K562 (cell line): ENCODE data around the gene P2RY11.

Experiments used
- ATF1 ChIP-seq, 2 experiments: fragments of 450-650 bp in 1 of 2; IDR thresholded peaks; 2 replicates each; pipeline ENCODE4 v1.6.1; 2016; ENCODE audit warnings: missing compliant biosample characterization in 1 of 2, missing genetic modification characterization in 1 of 2
- CBFA2T2 ChIP-seq: fragments of 450-650 bp; conservative IDR thresholded peaks from 2 replicates; pipeline ENCODE4 v1.6.1; 2017; ENCODE audit warnings: mild to moderate bottlenecking
- DPF2 ChIP-seq: fragments of 450-650 bp; IDR thresholded peaks from 2 replicates; pipeline ENCODE4 v1.6.1; 2016
- FOXA1 ChIP-seq: fragments of 450-650 bp; IDR thresholded peaks from 2 replicates; pipeline ENCODE4 v1.6.1; 2016; ENCODE audit warnings: mild to moderate bottlenecking, borderline replicate concordance
- HOXB6 ChIP-seq: fragments of 250-450 bp; sonication (Bioruptor Pico); IDR thresholded peaks from 2 replicates; pipeline ENCODE4 v1.5.1; 2022; ENCODE audit warnings: mild to moderate bottlenecking, borderline replicate concordance
- POLR2A ChIP-seq: fragments of 450-650 bp; conservative IDR thresholded peaks from 2 replicates; pipeline ENCODE4 v1.6.1; 2016
- RCOR1 ChIP-seq, 2 experiments: IDR thresholded peaks; 2 replicates each; pipeline ENCODE4 v1.6.1; 2012; ENCODE audit warnings: low read depth in 2 of 2, low read length in 2 of 2, borderline replicate concordance in 1 of 2, improper control_type of control experiment in 1 of 2
- TAF1 ChIP-seq: IDR thresholded peaks from 2 replicates; pipeline ENCODE4 v1.6.1; 2011; ENCODE audit warnings: mild to moderate bottlenecking, low read length, moderate library complexity; ENCODE audit not compliant: insufficient read depth, control insufficient read depth, severe bottlenecking; ENCODE audit errors: extremely low read depth
- TF ChIP-seq, protein P1 (sequence below), 3 experiments: IDR thresholded peaks in 2 of 3; conservative IDR thresholded peaks in 1 of 3; 2 replicates each; pipeline ENCODE4 v1.5.1; 2011 to 2012; ENCODE audit warnings: low read length in 3 of 3, mild to moderate bottlenecking in 3 of 3, control low read depth in 2 of 3, improper control_type of control experiment in 1 of 3, inconsistent platforms in 1 of 3, low read depth in 1 of 3, mixed read lengths in 1 of 3, moderate library complexity in 1 of 3; ENCODE audit not compliant: insufficient read depth in 2 of 3
- TF ChIP-seq, protein P2 (sequence below): sonication (generic); formaldehyde crosslinking; IDR thresholded peaks from 2 replicates; pipeline ENCODE4 v1.9.0; 2022; ENCODE audit warnings: mild to moderate bottlenecking, missing genetic modification reagents

- TF ChIP-seq TAF1 (no peak), POLR2A (no peak), ATF1 (CRISPR knock-in tag; IDR thresholded peaks at IDR 0.05) (no peak), ATF1 (tag; IDR thresholded peaks at IDR 0.05) (no peak), CBFA2T2 (no peak), HOXB6 (no peak), RCOR1 (IDR thresholded peaks at IDR 0.05; ENCODE audit: borderline replicate concordance in 1 of 2, low read depth in 2 of 2, low read length in 2 of 2) (no peak), FOXA1 (no peak), DPF2 (no peak)
- TF ChIP-seq, protein P1, sequence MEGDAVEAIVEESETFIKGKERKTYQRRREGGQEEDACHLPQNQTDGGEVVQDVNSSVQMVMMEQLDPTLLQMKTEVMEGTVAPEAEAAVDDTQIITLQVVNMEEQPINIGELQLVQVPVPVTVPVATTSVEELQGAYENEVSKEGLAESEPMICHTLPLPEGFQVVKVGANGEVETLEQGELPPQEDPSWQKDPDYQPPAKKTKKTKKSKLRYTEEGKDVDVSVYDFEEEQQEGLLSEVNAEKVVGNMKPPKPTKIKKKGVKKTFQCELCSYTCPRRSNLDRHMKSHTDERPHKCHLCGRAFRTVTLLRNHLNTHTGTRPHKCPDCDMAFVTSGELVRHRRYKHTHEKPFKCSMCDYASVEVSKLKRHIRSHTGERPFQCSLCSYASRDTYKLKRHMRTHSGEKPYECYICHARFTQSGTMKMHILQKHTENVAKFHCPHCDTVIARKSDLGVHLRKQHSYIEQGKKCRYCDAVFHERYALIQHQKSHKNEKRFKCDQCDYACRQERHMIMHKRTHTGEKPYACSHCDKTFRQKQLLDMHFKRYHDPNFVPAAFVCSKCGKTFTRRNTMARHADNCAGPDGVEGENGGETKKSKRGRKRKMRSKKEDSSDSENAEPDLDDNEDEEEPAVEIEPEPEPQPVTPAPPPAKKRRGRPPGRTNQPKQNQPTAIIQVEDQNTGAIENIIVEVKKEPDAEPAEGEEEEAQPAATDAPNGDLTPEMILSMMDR (IDR thresholded peaks at IDR 0.05 in 2 of 3, conservative IDR thresholded peaks at IDR 0.05 in 1 of 3; ENCODE audit: insufficient read depth in 2 of 3, low read depth in 1 of 3, low read length in 3 of 3): no peak
- TF ChIP-seq, protein P2, sequence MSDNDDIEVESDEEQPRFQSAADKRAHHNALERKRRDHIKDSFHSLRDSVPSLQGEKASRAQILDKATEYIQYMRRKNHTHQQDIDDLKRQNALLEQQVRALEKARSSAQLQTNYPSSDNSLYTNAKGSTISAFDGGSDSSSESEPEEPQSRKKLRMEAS (CRISPR knock-in tag): no peak
Observed at GRCh38 chr19:10126213-10126639, 14.7 kb downstream of the P2RY11 start.
